NB4 (cell line): Measurements from ENCODE around the gene MYH10.

ENCODE experiments used
- CTCF ChIP-seq: IDR thresholded peaks from one replicate; pipeline ENCODE4 v1.5.1; 2012; ENCODE audit warnings: low read depth, low read length
- MAX ChIP-seq: IDR thresholded peaks from 2 replicates; pipeline ENCODE4 v1.6.1; 2011; ENCODE audit warnings: low read depth, low read length
- MYC ChIP-seq: IDR thresholded peaks from 2 replicates; pipeline ENCODE4 v1.6.1; 2011; ENCODE audit warnings: low read depth, low read length
- POLR2A ChIP-seq: IDR thresholded peaks from 2 replicates; pipeline ENCODE4 v1.6.1; 2011; ENCODE audit warnings: mild to moderate bottlenecking; ENCODE audit not compliant: insufficient read length; ENCODE audit errors: extremely low read depth

- no peak for TF ChIP-seq POLR2A
- no peak for TF ChIP-seq CTCF
- no peak for TF ChIP-seq MAX
- TF ChIP-seq MYC = no peak
Observed at GRCh38 chr17:8665684-8666083, 35.2 kb upstream of the MYH10 start.
